ENCODE results near the gene OGFR.
A peak's percentile ranks its signal among the peaks of the same experiment; 100 is the strongest.

Gene OGFR

GRCh38 chr20:62815066-62815991 lies 10.7 kb downstream of the OGFR start:
- peaks cover 32% of the 10 kb centered on the region for H3K27me3 Mint-ChIP-seq (ENCODE audit: low read depth, poor library complexity)
- H3K9me3 Mint-ChIP-seq: no peaks in the 10 kb centered on the region
- no peak for TF ChIP-seq CTCF (IDR thresholded peaks at IDR 0.05)
- DNase-seq: peak; percentile 46
- H3K4me1 Mint-ChIP-seq: peaks cover 15% of the 10 kb centered on the region
- H3K27ac Mint-ChIP-seq: no peak overlapping the region
- H3K4me3 Mint-ChIP-seq: peak overlapping the region; percentile 52
- H3K36me3 Mint-ChIP-seq (ENCODE audit: low read depth): no peaks in the 10 kb centered on the region

- H3K4me1 Mint-ChIP-seq: peaks cover 17% of the 10 kb centered on the region
- H3K4me3 Mint-ChIP-seq: peak overlapping the region; percentile 64
- no peak for TF ChIP-seq CTCF (IDR thresholded peaks at IDR 0.05)
- H3K9me3 Mint-ChIP-seq: no peaks in the 10 kb centered on the region
- peak; percentile 47 for DNase-seq
- H3K36me3 Mint-ChIP-seq (ENCODE audit: low read depth): no peaks in the 10 kb centered on the region
- peaks cover 32% of the 10 kb centered on the region for H3K27me3 Mint-ChIP-seq (ENCODE audit: low read depth, poor library complexity)
- H3K27ac Mint-ChIP-seq: no peak overlapping the region
These were observed 11.6 kb downstream of the OGFR start for GRCh38 chr20:62816031-62816883.

GRCh38 chr20:62816884-62817873 lies 12.5 kb downstream of the OGFR start, which contains the start of gene COL9A3:
TSS of gene COL9A3 (plus strand) at chr20:62817050. CDS start at chr20:62817065, 15 bp downstream.
- Mint-ChIP-seq H3K4me1 (peaks cover 17% of the 10 kb centered on the region), H3K27me3 (ENCODE audit: low read depth, poor library complexity) (peaks cover 32% of the 10 kb centered on the region), H3K27ac (no peak within 1 kb of the TSS), H3K9me3 (no peaks in the 10 kb centered on the region), H3K4me3 (peak within 1 kb of the TSS; percentile 64), H3K36me3 (ENCODE audit: low read depth) (no peaks in the 10 kb centered on the region)
- DNase-seq: peak; percentile 66
- TF ChIP-seq CTCF (IDR thresholded peaks at IDR 0.05): no peak

- no peaks in the 10 kb centered on the region for H3K9me3 Mint-ChIP-seq
- TF ChIP-seq CTCF (IDR thresholded peaks at IDR 0.05): no peak
- H3K27me3 Mint-ChIP-seq (ENCODE audit: low read depth, poor library complexity): peaks cover 32% of the 10 kb centered on the region
- H3K36me3 Mint-ChIP-seq (ENCODE audit: low read depth): no peaks in the 10 kb centered on the region
- peaks cover 21% of the 10 kb centered on the region for H3K4me1 Mint-ChIP-seq
- no peak for DNase-seq
- H3K27ac Mint-ChIP-seq: no peak overlapping the region
- H3K4me3 Mint-ChIP-seq: peak overlapping the region; percentile 32
These were observed 13.4 kb downstream of the OGFR start for GRCh38 chr20:62817975-62818591.
